ENCODE data around the gene MARCHF3. TPM values are rescaled to one million over a fixed set of nuclear protein-coding genes. Genes with fewer than 3 reads are reported as not detected.

The MARCHF3 gene
- total and polyA plus RNA-seq, 2 donors (not counting 3 experiments of a cell fraction or from before 2014, with no cell fraction given), result 31.9 to 35.0 TPM

DNA sequence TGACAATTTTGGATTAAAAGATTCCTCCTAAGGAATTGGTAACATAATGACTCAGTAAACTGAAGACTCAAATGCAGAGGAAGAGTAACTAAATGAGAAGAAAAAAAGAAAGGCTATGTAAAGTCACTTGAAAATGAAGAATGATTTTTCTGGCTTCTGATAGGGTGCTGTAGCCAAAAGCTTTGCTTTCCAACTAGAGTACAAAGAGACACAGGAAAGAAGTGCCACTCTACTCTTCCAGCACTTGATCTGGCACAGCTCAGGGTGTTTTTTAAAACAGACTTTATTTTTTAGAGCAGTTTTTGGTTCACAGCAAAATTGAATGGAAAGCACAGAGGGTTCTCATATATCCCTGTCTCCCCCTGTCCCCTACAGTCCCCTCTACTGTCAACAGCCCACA lies 130.9 kb downstream of the MARCHF3 start:
- no peak overlapping the region for H3K4me3 ChIP-seq (replicated peaks in 1 of 3; ENCODE audit: insufficient read depth in 1 of 3, low read depth in 1 of 3, low read length in 3 of 3)
- H4K20me1 ChIP-seq (replicated peaks; ENCODE audit: control insufficient read depth, extremely low read depth, insufficient read depth, low read length), result no peaks in the 10 kb centered on the region
- BruUV-seq (replicated peaks), result no TSS peak
- TF ChIP-seq MYC (IDR thresholded peaks at IDR 0.05; ENCODE audit: low read depth, low read length), result no peak
- TF ChIP-seq EZH2 (IDR thresholded peaks at IDR 0.05; ENCODE audit: borderline replicate concordance, low read depth, low read length, severe bottlenecking), result no peak
- TF ChIP-seq POLR2AphosphoS5 (IDR thresholded peaks at IDR 0.05; ENCODE audit: insufficient read depth, low read depth, low read length), result no peak
- no peak for TF ChIP-seq POLR2A (IDR thresholded peaks at IDR 0.05; ENCODE audit: low read depth, low read length)
- no peak for TF ChIP-seq JUN (IDR thresholded peaks at IDR 0.05; ENCODE audit: borderline replicate concordance, insufficient read depth, insufficient read length, low read depth)
- no peak for TF ChIP-seq GATA2 (IDR thresholded peaks at IDR 0.05; ENCODE audit: insufficient read depth, insufficient read length, low read depth, low read length)
- TF ChIP-seq, protein P1, sequence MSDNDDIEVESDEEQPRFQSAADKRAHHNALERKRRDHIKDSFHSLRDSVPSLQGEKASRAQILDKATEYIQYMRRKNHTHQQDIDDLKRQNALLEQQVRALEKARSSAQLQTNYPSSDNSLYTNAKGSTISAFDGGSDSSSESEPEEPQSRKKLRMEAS (IDR thresholded peaks at IDR 0.05; ENCODE audit: insufficient read depth, insufficient read length), result no peak
- TF ChIP-seq, protein P2, sequence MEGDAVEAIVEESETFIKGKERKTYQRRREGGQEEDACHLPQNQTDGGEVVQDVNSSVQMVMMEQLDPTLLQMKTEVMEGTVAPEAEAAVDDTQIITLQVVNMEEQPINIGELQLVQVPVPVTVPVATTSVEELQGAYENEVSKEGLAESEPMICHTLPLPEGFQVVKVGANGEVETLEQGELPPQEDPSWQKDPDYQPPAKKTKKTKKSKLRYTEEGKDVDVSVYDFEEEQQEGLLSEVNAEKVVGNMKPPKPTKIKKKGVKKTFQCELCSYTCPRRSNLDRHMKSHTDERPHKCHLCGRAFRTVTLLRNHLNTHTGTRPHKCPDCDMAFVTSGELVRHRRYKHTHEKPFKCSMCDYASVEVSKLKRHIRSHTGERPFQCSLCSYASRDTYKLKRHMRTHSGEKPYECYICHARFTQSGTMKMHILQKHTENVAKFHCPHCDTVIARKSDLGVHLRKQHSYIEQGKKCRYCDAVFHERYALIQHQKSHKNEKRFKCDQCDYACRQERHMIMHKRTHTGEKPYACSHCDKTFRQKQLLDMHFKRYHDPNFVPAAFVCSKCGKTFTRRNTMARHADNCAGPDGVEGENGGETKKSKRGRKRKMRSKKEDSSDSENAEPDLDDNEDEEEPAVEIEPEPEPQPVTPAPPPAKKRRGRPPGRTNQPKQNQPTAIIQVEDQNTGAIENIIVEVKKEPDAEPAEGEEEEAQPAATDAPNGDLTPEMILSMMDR (IDR thresholded peaks at IDR 0.05; ENCODE audit: extremely low read depth in 1 of 2, insufficient read depth in 1 of 2, low read depth in 1 of 2, low read length in 2 of 2), result no peak
- TF ChIP-seq FOS (IDR thresholded peaks at IDR 0.05; ENCODE audit: borderline replicate concordance, insufficient read depth, low read length), result no peak
- no peak overlapping the region for H3K4me2 ChIP-seq (ENCODE audit: insufficient read depth, low read length)
- no peaks in the 10 kb centered on the region for H3K9me1 ChIP-seq (replicated peaks; ENCODE audit: control insufficient read depth, extremely low read depth, insufficient read depth, low read length)
- peaks cover 0 to 2% of the 10 kb centered on the region in 2 experiments for H3K36me3 ChIP-seq (ENCODE audit: control insufficient read depth in 2 of 2, extremely low read depth in 1 of 2, insufficient read depth in 2 of 2, low read length in 2 of 2)
- POLR2A ChIA-PET, result no interaction called here
- no peak overlapping the region for H3K9ac ChIP-seq (replicated peaks; ENCODE audit: extremely low read depth, insufficient read depth, low read length)
- H2AFZ ChIP-seq (ENCODE audit: low read depth, low read length), result no peak overlapping the region
- intact Hi-C loops (cut with micrococcal nuclease) (no loop called here), dilution Hi-C loops (cut with MboI; ENCODE audit: extremely low pct_ligation_motif_present, low sequenced_read_pairs) (no loop called here)
- no peak for FAIRE-seq
- no peaks in the 10 kb centered on the region for H3K9me3 ChIP-seq (replicated peaks; ENCODE audit: control insufficient read depth, insufficient read depth, low read length)
- H3K27me3 ChIP-seq (ENCODE audit: control insufficient read depth in 2 of 2, insufficient read depth in 2 of 2, low read length in 2 of 2), result no peaks in the 10 kb centered on the region
- H3K4me1 ChIP-seq (ENCODE audit: control insufficient read depth, extremely low read depth, insufficient read depth, low read length), result no peaks in the 10 kb centered on the region
- CTCF ChIA-PET, result no interaction called here
- no peak overlapping the region for H3K27ac ChIP-seq (ENCODE audit: insufficient read depth, low read depth, low read length)
- no peak for DNase-seq (ENCODE audit: low read depth, low spot score)
- no peaks in the 10 kb centered on the region for H3K79me2 ChIP-seq (ENCODE audit: control insufficient read depth, insufficient read depth, low read length)

Measured in endothelial cell of umbilical vein (primary cell).